Neutrophil (primary cell): Measurements from ENCODE around the gene PTPRQ.

Experiments used
- H3K27ac ChIP-seq: fragments of 200-600 bp; sonication (generic); 2 replicates; pipeline ENCODE4 v1.5.1; 2016; ENCODE audit warnings: mild to moderate bottlenecking, moderate library complexity
- H3K27me3 ChIP-seq: fragments of 200-600 bp; sonication (generic); 2 replicates; pipeline ENCODE4 v1.6.0; 2016; ENCODE audit warnings: mild to moderate bottlenecking
- H3K36me3 ChIP-seq: fragments of 200-600 bp; sonication (generic); 2 replicates; pipeline ENCODE4 v1.5.1; 2017
- H3K4me1 ChIP-seq, 2 experiments: fragments of 200-600 bp in 1 of 2; sonication (generic) in 1 of 2; 1 replicate in 1 of 2; 2 replicates in 1 of 2; pipeline versions ENCODE4 v1.5.1 to v1.6.1; 2013 to 2016; ENCODE audit warnings: low read depth in 1 of 2, low read length in 1 of 2, mild to moderate bottlenecking in 1 of 2, moderate library complexity in 1 of 2; ENCODE audit not compliant: control insufficient read depth in 1 of 2, insufficient read depth in 1 of 2
- H3K4me3 ChIP-seq, 2 experiments: fragments of 200-600 bp in 1 of 2; sonication (generic) in 1 of 2; 1 replicate in 1 of 2; 2 replicates in 1 of 2; pipeline ENCODE4 v1.5.1; 2013 to 2016; ENCODE audit warnings: low read depth in 1 of 2, low read length in 1 of 2, mild to moderate bottlenecking in 1 of 2, moderate library complexity in 1 of 2
- H3K9me3 ChIP-seq: fragments of 200-600 bp; sonication (generic); 2 replicates; pipeline ENCODE4 v1.5.1; 2016
- CTCF ChIP-seq: fragments of 200-600 bp; sonication (generic); IDR thresholded peaks from 2 replicates; pipeline ENCODE4 v1.5.1; 2016; ENCODE audit warnings: antibody characterized with exemption

The PTPRQ gene

DNA sequence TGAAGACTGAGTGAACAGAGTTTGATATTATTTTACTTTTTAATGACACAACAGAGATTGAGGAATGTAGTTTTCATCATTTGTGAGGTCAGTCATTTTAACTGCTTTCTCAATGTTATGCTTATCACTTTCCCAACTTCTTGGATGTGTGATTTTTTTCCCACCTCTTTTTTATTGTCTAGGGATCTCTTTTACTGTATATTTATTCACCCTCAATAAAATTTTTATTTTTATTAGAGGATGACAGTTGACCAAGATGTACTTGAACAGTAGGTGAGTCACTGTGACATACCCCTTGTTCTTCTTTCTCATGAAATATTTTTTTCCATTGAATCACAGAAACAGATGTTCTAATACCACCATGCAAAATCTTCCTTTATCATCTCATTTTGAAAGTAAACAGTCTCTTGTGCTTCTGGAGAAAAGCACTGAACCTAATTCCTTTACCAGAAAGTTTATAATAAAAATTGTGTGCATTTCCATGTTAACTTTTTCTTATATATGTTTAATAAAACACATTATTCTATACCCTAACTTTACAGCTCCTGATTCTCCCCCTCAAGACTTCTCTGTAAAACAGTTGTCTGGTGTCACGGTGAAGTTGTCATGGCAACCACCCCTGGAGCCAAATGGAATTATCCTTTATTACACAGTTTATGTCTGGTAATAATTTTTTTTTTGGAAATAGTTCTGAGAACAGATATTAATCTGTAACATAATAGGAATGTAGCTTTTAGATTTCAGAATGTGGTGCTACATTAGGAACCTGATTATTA lies 65.9 kb downstream of the PTPRQ start:
- Histone ChIP-seq H3K4me3 (no peak overlapping the region), H3K9me3 (no peaks in the 10 kb centered on the region), H3K27ac (no peak overlapping the region), H3K4me1 (no peaks in the 10 kb centered on the region), H3K36me3 (no peaks in the 10 kb centered on the region), H3K27me3 (peaks cover 4% of the 10 kb centered on the region)
- no peak for TF ChIP-seq CTCF

DNA sequence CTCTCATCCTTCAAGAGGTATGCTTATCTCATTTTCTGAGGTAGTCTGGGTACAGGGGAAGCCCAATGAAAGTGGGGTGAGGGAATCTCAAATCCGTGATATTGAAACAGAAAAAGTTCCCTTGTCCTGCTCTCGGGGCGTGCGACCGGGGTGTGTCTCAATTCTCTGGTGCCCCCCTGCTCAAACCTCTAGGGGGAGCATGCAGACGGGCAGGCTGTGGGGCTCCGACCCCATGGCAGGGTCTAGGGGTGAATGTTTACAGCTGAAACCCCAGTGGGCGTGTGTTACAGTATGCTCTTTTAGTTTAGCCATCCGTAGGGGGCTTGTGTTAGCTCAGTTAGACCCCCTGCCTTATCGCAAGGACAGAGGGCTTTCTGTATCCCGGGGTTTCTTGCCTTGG lies 68.7 kb downstream of the PTPRQ start:
- H3K4me3 ChIP-seq = no peak overlapping the region
- no peak for TF ChIP-seq CTCF
- H3K4me1 ChIP-seq = no peaks in the 10 kb centered on the region
- no peak overlapping the region for H3K27ac ChIP-seq
- peaks cover 4% of the 10 kb centered on the region for H3K27me3 ChIP-seq
- H3K9me3 ChIP-seq = no peaks in the 10 kb centered on the region
- H3K36me3 ChIP-seq = no peaks in the 10 kb centered on the region

GRCh38 chr12:80513211-80513610 lies 69.2 kb downstream of the PTPRQ start:
- H3K4me1 ChIP-seq = no peaks in the 10 kb centered on the region
- H3K36me3 ChIP-seq = no peaks in the 10 kb centered on the region
- peaks cover 4% of the 10 kb centered on the region for H3K27me3 ChIP-seq
- no peak overlapping the region for H3K4me3 ChIP-seq
- no peak overlapping the region for H3K27ac ChIP-seq
- no peaks in the 10 kb centered on the region for H3K9me3 ChIP-seq
- no peak for TF ChIP-seq CTCF

DNA sequence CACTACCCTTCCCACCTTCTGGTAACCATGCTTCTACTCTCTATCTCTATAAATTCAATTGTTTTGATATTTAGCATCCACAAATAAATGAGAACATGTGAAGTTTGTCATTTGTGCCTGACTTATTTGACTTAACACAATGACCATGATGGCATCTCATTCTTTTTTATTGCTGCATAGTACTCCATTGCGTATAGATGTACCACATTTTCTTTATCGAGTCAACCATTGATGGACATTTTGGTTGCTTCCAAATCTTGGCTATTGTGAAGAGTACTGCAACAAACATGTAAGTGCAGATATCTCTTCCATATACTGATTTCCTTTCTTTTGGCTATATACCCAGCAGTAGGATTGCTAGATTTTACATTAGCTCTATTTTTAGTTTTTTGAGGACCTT lies 73.6 kb downstream of the PTPRQ start:
- Histone ChIP-seq H3K4me3 (no peak overlapping the region), H3K27me3 (peaks cover 4% of the 10 kb centered on the region), H3K9me3 (no peaks in the 10 kb centered on the region), H3K36me3 (no peaks in the 10 kb centered on the region), H3K27ac (no peak overlapping the region), H3K4me1 (no peaks in the 10 kb centered on the region)
- TF ChIP-seq CTCF = no peak

GRCh38 chr12:80531646-80532045 lies 87.6 kb downstream of the PTPRQ start:
- Histone ChIP-seq H3K27me3 (no peaks in the 10 kb centered on the region), H3K9me3 (no peaks in the 10 kb centered on the region), H3K36me3 (no peaks in the 10 kb centered on the region), H3K4me1 (no peaks in the 10 kb centered on the region), H3K27ac (no peak overlapping the region), H3K4me3 (no peak overlapping the region)
- no peak for TF ChIP-seq CTCF
